GM23338 (cell line): ENCODE data around the gene HOMER1. TPM values are rescaled to one million over a fixed set of nuclear protein-coding genes. Genes with fewer than 3 reads are reported as not detected.
"Not testable (repeated sequence)": the region's sequence is repeated elsewhere in the genome, so short reads cannot be mapped to it uniquely, and the experiment has no call there.

Experiments
- ATAC-seq: fragments of 200-7000 bp; cut with Tn5 transposase; 3 replicates; pipeline ENCODE4 v1.9.1; 2020
- DNase-seq: peaks from one replicate; pipeline ENCODE4 v3.0.0-alpha.2; 2015; ENCODE audit warnings: low spot score
- H2AFZ ChIP-seq: fragments of 200-600 bp; sonication (generic); 2 replicates; pipeline ENCODE4 v1.8.0; 2016; ENCODE audit warnings: antibody characterized with exemption, mild to moderate bottlenecking, moderate library complexity
- H3F3A ChIP-seq: fragments of 200-600 bp; sonication (generic); replicated peaks from 2 replicates; pipeline ENCODE4 v1.8.0; 2017; ENCODE audit warnings: antibody characterized with exemption, mixed run types, low read depth
- H3K27ac ChIP-seq: fragments of 200-600 bp; sonication (generic); 2 replicates; pipeline ENCODE4 v1.6.1; 2016; ENCODE audit warnings: low read depth
- H3K27me3 ChIP-seq: fragments of 200-600 bp; sonication (generic); 2 replicates; pipeline ENCODE4 v1.8.0; 2016; ENCODE audit warnings: mild to moderate bottlenecking, mixed run types, moderate library complexity; ENCODE audit not compliant: insufficient read depth
- H3K36me3 ChIP-seq: fragments of 200-600 bp; sonication (generic); 2 replicates; pipeline ENCODE4 v1.8.0; 2016; ENCODE audit warnings: mild to moderate bottlenecking; ENCODE audit not compliant: insufficient read depth
- H3K4me1 ChIP-seq: fragments of 200-600 bp; sonication (generic); 2 replicates; pipeline ENCODE4 v1.8.0; 2016; ENCODE audit warnings: mild to moderate bottlenecking, moderate library complexity; ENCODE audit not compliant: insufficient read depth
- H3K4me2 ChIP-seq: fragments of 200-600 bp; sonication (generic); 2 replicates; pipeline ENCODE4 v1.7.1; 2017; ENCODE audit warnings: mixed run types
- H3K4me3 ChIP-seq: fragments of 200-600 bp; sonication (generic); 2 replicates; pipeline ENCODE4 v1.6.1; 2016; ENCODE audit warnings: mixed run types
- H3K79me2 ChIP-seq: fragments of 200-600 bp; sonication (generic); replicated peaks from 2 replicates; pipeline ENCODE4 v1.8.0; 2017; ENCODE audit warnings: mild to moderate bottlenecking; ENCODE audit not compliant: insufficient read depth
- H3K9me2 ChIP-seq: fragments of 200-600 bp; sonication (generic); 2 replicates; pipeline ENCODE4 v1.8.0; 2017; ENCODE audit not compliant: insufficient read depth
- H4K20me1 ChIP-seq: fragments of 200-600 bp; sonication (generic); replicated peaks from 2 replicates; pipeline ENCODE4 v1.8.0; 2017; ENCODE audit warnings: mild to moderate bottlenecking; ENCODE audit not compliant: insufficient read depth
- H3K27ac Mint-ChIP-seq: 2 replicates; pipeline ENCODE4 v1.8.0; 2020; ENCODE audit warnings: inconsistent platforms, mild to moderate bottlenecking, moderate library complexity, mixed read lengths
- H3K27me3 Mint-ChIP-seq: 3 replicates; pipeline ENCODE4 v1.8.0; 2022; ENCODE audit warnings: low read depth, mild to moderate bottlenecking, moderate library complexity, mixed read lengths, inconsistent platforms; ENCODE audit not compliant: insufficient read depth, poor library complexity
- H3K36me3 Mint-ChIP-seq: 3 replicates; pipeline ENCODE4 v1.8.0; 2021; ENCODE audit warnings: low read depth, mild to moderate bottlenecking, inconsistent platforms, moderate library complexity, mixed read lengths
- H3K4me1 Mint-ChIP-seq: 3 replicates; pipeline ENCODE4 v1.8.0; 2020; ENCODE audit warnings: mild to moderate bottlenecking, inconsistent platforms, mixed read lengths
- H3K4me3 Mint-ChIP-seq: 3 replicates; pipeline ENCODE4 v1.8.0; 2021; ENCODE audit warnings: moderate library complexity, mild to moderate bottlenecking, inconsistent platforms, mixed read lengths
- H3K9me3 Mint-ChIP-seq: 3 replicates; pipeline ENCODE4 v1.8.0; 2020; ENCODE audit warnings: moderate library complexity, mild to moderate bottlenecking, inconsistent platforms, mixed read lengths
- CTCF ChIP-seq, 2 experiments: fragments of 200-600 bp in 1 of 2; sonication (generic) in 1 of 2; conservative IDR thresholded peaks; 2 replicates each; pipeline versions ENCODE4 v1.5.1 to v1.6.1; 2016 to 2017; ENCODE audit warnings: antibody characterized with exemption in 2 of 2, low read depth in 2 of 2, mild to moderate bottlenecking in 2 of 2, moderate library complexity in 1 of 2
- EZH2phosphoT487 ChIP-seq: fragments of 200-600 bp; sonication (generic); IDR thresholded peaks from one replicate; pipeline ENCODE4 v1.8.1; 2018; ENCODE audit warnings: antibody characterized with exemption; ENCODE audit not compliant: unreplicated experiment
- NANOG ChIP-seq: IDR thresholded peaks from 2 replicates; pipeline ENCODE4 v1.6.1; 2016; ENCODE audit warnings: antibody characterized with exemption, borderline replicate concordance
- POLR2AphosphoS5 ChIP-seq: IDR thresholded peaks from 2 replicates; pipeline ENCODE4 v1.6.1; 2016; ENCODE audit warnings: antibody characterized with exemption, low read depth
- STAT1 ChIP-seq: IDR thresholded peaks from one replicate; pipeline ENCODE4 v1.6.1; 2016; ENCODE audit warnings: antibody characterized with exemption; ENCODE audit not compliant: unreplicated experiment
- ZNF114 ChIP-seq: fragments of 250-450 bp; sonication (Bioruptor Pico); IDR thresholded peaks from 2 replicates; pipeline ENCODE4 v1.5.0; 2020; ENCODE audit warnings: mild to moderate bottlenecking, moderate library complexity
- ZNF331 ChIP-seq: fragments of 250-450 bp; sonication (Bioruptor Pico); IDR thresholded peaks from 2 replicates; pipeline ENCODE4 v1.5.0; 2020; ENCODE audit warnings: low read depth, mild to moderate bottlenecking, moderate library complexity
- ZNF462 ChIP-seq: fragments of 250-450 bp; sonication (Bioruptor Pico); IDR thresholded peaks from 2 replicates; pipeline ENCODE4 v1.5.0; 2020; ENCODE audit warnings: mild to moderate bottlenecking, moderate library complexity
- polyA plus RNA-seq: library from polyadenylated mRNA; unstranded; fragments of >200 nt; fragmentation: Nextera tagmentation; extraction: Ambion mirVana; gene quantifications from 2 replicates; pipeline ENCODE4 v1.2.1, GENCODE V29; 2016
- total RNA-seq: library from RNA; depleted of rRNA; stranded (reverse); fragments of >200 nt; shearing (Covaris generic); gene quantifications from 2 replicates; pipeline ENCODE4 v1.2.3, GENCODE V29; 2014
- TF ChIP-seq, protein P1 (sequence below): IDR thresholded peaks from one replicate; pipeline ENCODE4 v1.6.1; 2018; ENCODE audit warnings: antibody characterized with exemption; ENCODE audit not compliant: unreplicated experiment

The HOMER1 gene
- total and polyA plus RNA-seq, 2 experiments from 2014 or later, result 45.1 to 80.3 TPM

GRCh38 chr5:79386679-79387078, 127.3 kb downstream of the HOMER1 start (continued):
- TF ChIP-seq ZNF462 (CRISPR knock-in tag) (no peak), ZNF114 (CRISPR knock-in tag) (no peak), CTCF (conservative IDR thresholded peaks at IDR 0.05; ENCODE audit: low read depth in 2 of 2) (no peak), POLR2AphosphoS5 (no peak), EZH2phosphoT487 (no peak), NANOG (no peak), STAT1 (no peak), ZNF331 (CRISPR knock-in tag) (no peak)
- TF ChIP-seq, protein P1, sequence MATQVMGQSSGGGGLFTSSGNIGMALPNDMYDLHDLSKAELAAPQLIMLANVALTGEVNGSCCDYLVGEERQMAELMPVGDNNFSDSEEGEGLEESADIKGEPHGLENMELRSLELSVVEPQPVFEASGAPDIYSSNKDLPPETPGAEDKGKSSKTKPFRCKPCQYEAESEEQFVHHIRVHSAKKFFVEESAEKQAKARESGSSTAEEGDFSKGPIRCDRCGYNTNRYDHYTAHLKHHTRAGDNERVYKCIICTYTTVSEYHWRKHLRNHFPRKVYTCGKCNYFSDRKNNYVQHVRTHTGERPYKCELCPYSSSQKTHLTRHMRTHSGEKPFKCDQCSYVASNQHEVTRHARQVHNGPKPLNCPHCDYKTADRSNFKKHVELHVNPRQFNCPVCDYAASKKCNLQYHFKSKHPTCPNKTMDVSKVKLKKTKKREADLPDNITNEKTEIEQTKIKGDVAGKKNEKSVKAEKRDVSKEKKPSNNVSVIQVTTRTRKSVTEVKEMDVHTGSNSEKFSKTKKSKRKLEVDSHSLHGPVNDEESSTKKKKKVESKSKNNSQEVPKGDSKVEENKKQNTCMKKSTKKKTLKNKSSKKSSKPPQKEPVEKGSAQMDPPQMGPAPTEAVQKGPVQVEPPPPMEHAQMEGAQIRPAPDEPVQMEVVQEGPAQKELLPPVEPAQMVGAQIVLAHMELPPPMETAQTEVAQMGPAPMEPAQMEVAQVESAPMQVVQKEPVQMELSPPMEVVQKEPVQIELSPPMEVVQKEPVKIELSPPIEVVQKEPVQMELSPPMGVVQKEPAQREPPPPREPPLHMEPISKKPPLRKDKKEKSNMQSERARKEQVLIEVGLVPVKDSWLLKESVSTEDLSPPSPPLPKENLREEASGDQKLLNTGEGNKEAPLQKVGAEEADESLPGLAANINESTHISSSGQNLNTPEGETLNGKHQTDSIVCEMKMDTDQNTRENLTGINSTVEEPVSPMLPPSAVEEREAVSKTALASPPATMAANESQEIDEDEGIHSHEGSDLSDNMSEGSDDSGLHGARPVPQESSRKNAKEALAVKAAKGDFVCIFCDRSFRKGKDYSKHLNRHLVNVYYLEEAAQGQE, result no peak

- not testable (repeated sequence) for H3K4me1 ChIP-seq, H3K27ac ChIP-seq, H3K4me3 Mint-ChIP-seq, ATAC-seq, H3K9me2 ChIP-seq, H3K4me1 Mint-ChIP-seq, H3K79me2 ChIP-seq, H3K9me3 Mint-ChIP-seq, H3K36me3 ChIP-seq, H2AFZ ChIP-seq, H3K4me2 ChIP-seq, H3K27me3 Mint-ChIP-seq, H3K27me3 ChIP-seq, H3K4me3 ChIP-seq, H3K27ac Mint-ChIP-seq, DNase-seq, H3F3A ChIP-seq, H4K20me1 ChIP-seq
- peaks cover 24% of the 10 kb centered on the region for H3K36me3 Mint-ChIP-seq
Measured at GRCh38 chr5:79385126-79385525, 128.8 kb downstream of the HOMER1 start.
